ENCODE data around the gene SKIDA1.

SKIDA1 gene

DNA sequence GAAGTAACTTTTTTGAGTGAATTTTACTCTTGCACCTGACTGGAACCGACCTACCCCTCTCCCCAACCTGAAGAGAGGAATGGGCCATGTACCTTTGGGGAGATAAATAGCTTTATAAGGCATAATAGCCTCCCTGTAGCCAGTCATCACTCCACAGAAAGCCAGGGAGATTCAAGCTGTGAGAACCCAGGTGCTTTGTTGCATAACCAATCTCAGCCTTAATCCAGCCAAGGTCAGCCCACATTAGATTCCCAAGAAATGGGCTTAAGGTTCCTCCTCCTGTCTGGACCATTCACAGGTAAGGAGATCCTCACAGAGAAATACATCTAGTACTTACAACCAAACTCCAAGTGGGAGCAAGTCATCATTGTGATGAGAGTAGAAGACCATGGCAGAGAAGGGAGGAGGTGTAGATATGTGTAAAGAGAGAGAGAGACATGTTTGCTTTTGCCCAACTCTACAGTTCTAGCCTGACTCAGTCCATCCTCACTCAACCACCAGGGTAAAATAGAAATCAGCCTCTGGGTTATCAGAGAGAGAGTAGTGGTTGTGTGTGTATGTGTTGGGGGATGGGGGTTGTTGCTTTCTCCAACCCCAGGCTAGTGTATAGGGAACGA, 23.6 kb downstream of the SKIDA1 start:
- DNase-seq (ENCODE audit: low read depth), result no peak

DNA sequence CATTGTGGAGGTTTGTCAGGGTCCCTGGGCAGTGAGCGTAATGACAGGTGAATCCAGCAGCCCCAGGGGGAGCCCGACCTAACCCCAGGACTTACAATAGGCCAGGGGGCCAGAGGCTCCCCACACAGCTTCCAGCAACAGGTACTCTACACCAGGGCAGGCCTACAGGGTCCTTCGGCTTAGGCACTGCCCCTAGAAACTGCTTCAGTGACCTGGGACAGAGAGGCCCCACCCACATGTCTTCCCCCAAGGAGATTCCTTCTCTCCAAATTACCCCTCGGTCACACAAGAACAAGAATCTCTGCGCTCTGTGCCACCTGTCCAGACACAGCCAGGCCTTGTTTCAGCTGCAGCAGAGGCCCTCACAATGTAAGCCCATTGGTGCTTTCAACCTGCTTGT, 24.4 kb downstream of the SKIDA1 start:
- no peak for DNase-seq (ENCODE audit: low read depth)

DNA sequence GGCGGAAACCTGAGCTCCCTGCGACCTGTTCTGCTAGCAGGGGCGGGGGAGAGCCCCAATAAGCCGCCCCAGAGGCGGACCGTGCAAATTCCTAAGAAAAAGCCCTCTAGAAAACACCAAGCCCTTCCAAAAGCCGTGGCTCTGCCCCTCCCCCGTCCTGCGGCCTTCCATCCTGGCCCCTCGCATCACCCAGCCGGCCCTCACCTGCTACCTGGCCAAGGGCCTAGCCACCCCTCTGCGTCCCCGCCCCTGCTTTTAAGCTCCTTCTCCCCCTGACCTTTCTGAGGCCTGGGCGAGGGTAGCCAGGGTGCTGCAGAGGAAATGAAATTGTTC, 24.9 kb downstream of the SKIDA1 start:
- no peak for DNase-seq (ENCODE audit: low read depth)

DNA sequence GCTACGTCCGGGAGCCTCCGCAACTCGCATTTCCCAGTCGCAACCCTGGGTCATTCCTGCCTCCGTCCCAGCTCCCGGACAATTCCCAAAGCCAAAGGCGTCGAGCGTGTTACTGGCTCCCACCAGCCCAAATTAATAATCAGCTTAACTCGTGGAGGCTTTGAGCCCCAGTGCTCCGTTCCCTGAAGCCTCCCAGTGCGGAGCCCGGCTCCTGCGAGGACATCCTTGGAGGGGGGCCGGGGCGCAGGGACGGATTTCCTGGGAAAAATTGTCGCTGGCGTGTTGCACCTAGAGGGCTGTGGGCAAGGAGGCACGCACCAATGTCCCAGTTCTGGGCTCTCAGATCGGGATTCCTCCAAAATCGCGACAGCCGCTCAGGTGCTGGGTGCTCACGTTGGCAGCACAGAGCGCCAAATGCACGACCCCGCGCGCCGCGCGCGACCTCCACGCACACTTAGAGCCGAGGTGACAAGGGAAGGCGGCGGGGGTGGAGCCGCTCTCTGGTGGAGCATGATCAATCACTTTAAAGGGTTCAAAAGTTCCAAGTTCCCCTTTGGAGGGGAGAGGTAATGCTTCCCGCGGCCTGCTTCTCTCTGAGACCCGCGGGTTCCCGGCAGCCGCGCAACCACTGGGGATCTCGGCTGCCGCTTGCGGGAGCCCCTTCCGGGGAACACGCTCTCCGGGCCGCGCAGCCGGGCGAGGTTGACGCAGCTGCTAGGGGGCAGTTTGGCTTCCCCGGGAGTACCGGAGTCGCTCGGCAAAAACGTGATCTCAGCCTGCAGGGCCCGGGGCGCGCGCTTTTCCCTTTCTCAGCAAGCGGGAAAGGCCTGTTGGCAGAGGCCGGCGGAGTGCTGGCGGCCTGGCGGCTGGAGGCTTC, 25.5 kb downstream of the SKIDA1 start:
- DNase-seq (ENCODE audit: low read depth), result no peak

DNA sequence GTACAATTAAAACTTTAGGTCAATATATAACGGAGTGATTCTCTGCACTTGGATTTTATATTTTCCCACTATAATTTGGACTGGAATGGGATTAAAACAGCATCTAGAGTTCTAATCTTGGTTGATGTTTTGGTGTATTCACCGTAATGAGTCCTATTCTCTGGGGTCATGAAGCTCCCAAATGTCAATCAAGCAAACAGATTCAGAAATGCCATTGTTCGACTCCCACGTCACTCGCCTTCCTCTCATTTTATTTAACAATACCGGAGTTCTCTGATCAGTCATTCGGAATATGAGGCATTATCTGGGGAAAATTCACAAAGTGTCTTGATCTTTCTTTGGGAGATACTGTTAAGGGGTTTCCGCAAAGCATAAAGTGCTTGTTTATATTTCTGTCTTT, 26.5 kb downstream of the SKIDA1 start:
- no peak for DNase-seq (ENCODE audit: low read depth)

DNA sequence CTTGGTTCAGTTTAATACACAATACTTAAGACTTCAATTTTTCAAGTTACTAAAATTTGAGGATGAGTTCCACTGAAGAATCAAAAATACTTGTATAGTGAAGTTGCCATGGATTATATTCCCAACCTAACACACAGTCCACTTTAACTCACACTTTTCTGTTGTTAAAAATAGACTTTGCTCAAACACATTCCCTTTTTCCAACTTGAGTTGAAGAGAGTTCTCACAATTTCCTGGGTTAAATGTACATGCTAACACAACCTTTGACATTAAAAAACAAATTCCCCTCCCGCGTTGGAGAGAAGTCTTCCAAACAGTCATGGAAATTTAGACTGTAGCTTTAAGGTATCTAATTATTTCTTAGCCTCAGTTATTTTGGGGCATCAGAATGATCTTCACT, 27.1 kb downstream of the SKIDA1 start:
- DNase-seq (ENCODE audit: low read depth), result no peak

DNA sequence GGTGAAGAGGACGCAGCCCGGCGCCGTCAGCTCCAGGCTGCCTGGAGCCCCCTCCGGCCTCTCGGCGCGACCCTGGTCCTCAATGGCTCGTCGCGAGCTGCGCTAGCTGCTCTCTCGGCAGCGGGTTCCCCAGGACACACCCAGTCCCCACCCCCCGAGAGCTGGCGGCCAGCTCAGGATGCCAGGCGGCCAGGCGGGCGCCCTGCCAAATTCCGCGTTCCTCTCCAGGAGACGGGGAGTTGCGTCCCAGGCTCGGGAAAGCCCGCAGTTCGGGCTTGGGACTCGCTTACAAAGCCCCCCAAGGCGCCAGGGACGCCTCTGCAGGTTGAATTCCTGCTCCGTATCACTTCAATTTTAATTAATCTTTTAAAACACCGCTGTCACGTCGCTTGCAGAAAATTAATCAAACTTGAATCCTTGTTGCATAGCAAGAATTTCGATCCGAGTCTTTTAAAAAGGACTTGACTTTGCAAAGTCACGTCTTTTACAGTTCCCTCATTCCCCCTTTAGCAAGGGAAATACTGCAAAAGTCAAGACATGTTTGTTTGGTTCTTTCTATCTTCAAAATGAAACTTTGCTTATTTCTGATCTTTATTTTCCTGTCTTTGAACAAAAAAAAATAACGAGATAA, 28.2 kb downstream of the SKIDA1 start:
- DNase-seq (ENCODE audit: low read depth), result no peak

DNA sequence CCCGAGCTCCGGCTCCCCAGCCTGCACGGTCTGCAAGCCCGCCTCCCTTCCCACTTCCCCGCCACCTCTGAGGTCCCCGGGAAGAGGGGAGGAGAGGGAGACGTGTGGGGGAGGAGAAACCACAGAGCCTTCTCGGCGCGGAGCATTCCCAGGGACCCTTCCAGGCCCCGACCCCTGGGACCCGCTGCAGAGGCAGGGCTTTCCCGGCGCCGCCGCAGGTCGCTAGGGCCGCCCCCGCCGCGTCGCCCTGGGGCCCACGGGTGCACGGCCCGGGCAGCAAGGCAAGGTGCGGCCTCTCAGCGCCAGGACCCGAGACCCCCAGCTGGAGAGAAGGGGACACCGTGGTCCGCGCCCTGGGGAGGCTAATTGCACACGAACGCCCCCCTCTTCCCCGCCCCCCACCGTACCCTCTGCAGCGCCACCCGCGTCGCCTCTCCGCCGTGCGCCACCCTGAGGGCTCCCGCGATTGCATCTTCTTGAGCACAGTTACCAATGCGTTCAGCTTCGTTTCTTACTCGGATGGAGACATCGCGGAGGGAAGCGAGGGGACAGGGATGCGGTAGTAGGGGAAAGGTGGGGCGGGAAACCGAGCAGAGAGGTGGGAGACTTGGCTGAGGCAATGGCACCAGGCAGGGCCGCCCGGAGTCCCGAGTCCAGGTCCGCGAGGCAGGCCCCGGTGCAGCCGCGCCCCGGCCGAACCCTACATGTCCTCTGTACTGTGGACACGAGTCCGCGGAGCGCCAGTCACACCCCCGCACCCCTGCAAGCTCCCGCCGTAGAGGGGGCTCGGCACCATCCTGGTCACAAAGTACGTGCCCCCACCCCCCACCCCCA, 28.9 kb downstream of the SKIDA1 start:
- no peak for DNase-seq (ENCODE audit: low read depth)

DNA sequence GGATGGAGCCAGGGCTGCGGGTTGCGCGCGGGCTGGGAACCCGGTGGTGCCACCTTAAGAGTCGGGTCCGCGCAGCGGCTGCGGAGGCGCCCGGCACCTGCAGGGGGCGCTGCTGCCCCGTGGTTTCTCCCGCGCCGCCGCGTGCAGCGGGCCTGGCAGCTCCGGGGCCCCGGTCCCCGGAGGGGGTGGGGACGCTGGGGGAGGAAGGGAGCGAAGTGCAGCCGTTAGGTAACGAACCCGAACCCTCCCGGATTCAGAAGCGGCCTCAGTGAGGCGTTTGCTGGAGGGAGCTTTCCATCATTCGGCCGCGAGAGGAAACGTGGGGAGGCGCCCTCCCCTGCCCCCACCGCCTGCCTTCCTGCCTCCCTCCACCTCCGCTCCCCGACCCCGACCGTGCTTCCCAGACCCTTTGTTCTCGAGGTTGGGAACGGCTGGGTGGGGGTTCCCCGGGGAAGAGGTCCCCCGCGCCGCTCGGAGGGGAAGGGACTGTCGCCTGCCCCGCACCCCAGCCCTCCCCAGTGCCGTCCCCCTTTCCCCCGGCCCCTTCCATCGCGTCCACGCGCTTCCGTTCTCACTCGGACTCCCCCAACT, 29.6 kb downstream of the SKIDA1 start:
- no peak for DNase-seq (ENCODE audit: low read depth)

DNA sequence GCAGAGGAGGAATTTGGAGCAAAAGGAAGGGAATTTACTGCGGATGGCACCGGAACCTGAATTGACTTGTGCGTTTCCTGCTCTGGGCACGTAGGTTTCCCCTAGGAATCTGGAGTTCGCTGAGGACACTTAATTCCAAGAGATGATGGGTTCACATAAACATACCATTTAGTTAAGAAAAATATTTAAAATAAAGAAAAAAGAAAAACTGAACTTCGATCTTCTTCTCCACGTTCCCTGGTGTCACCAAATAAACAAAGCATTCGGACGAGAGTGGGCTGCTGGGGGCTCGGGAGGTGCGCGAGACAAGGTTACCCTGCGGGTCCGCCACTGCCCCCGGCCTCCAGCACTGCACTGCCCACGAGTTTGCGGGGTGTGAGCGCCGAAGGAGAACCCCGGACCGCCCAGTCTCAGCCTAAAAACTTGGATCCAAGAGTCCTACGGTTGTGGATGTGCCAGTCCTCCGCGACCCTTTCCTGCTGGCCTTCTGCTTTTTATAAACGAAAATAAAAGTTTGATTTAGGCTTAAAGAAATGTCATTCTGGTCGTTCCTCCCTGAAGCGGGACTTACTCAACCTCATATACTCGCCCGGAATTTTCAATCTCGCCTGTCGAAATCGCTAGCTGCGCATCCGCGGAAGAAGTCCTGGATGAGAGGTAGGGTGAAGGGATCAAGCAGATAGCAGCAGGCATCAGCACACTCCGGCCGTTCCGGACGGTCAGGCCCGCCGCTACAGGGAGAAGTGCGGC, 30.3 kb downstream of the SKIDA1 start:
- no peak for DNase-seq (ENCODE audit: low read depth)

DNA sequence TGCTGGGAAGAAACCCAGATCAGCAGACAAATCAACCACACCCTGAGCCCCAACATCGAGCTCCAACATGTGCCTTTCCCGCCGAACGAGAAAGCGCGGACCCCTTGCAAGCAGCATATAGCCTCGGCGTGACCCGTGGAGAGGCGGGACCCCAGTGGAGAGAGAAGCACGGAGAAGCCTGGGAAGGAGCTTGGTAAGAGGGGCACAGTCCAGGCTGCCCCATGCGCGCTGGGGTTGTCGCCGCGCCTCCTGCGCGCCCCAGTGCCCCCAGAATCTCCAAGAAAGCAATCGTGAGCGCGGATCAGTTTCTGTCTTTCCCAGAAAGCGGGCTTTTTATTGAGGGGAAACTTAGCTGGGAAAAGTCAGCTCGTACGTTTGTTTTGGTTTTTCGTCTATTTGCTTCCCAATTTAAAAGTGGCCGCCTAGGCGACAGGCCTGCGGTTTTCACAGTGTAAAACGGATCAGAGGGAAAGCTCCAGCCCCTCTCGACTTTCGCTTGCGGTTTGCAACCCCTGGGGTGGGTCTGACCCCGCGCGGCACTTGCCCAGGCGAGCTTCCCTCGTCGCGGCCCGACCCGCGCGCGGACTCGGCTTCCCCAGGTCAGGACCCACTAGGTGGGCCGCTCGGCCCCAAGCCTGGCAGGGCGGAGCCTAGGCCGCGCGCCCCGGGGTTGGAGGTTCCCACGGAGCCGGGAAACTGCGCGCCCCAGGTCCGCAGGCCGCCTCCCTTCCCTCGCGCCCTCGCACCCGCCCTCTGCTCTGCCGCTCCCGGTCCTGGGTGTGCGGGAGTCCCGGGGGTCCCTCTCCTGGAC, 31.1 kb downstream of the SKIDA1 start:
- DNase-seq (ENCODE audit: low read depth), result no peak

DNA sequence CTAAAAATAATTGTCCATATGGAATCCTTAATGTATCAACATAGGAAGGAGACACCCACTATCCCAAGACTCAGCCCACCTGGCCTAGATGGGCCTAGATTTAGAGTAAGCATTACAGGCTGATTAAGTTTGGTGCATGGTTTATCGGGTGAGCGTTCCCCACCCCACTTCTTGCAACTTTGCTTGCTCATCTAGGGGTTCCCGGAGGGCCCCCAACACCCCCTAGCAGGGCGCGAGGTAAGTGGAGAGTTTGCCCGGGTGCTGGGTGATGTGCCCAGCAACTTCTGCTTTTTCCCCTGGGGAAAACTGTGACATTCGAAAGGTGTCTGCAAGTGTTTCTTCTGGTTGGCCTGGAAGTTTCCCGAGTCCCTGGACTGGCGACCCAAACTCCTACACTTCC, 31.7 kb downstream of the SKIDA1 start:
- no peak for DNase-seq (ENCODE audit: low read depth)

DNA sequence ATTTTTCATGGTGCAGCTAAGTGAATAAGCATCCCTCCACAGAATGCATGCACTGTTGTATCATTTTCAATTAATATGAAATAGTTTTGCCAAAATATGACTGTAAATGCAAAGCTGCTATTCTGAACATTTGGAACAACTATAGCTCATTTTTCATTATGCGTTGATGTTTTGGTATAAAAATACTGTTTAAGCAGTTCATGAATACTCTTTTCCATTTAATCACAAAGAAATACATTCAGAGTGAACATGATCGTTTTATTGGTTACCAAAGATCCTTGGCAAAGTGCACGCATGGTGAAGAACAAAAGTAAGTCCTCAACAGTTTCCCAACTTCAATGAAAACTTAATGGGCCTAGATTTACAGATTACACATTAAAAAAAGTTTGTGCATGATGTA, 33.1 kb downstream of the SKIDA1 start:
- no peak for DNase-seq (ENCODE audit: low read depth)

DNA sequence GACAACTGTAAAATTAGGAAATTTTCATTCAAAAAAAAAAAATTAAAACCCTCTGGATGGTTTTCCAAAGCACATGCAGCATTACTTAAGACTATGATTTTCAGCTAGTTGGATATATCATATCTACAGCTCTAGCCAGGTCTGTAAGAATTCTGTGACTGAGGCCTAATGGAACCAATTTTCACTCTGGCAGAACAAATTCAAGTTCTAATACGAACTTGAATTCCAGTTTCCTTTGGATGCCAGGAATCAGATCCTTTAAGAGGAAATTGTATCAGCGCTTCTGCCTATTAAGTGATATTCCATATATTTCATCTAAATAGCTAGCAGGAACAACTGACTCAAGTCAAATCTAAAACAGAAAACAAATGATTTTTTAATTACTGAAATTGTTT, 34.8 kb downstream of the SKIDA1 start:
- DNase-seq (ENCODE audit: low read depth), result no peak

DNA sequence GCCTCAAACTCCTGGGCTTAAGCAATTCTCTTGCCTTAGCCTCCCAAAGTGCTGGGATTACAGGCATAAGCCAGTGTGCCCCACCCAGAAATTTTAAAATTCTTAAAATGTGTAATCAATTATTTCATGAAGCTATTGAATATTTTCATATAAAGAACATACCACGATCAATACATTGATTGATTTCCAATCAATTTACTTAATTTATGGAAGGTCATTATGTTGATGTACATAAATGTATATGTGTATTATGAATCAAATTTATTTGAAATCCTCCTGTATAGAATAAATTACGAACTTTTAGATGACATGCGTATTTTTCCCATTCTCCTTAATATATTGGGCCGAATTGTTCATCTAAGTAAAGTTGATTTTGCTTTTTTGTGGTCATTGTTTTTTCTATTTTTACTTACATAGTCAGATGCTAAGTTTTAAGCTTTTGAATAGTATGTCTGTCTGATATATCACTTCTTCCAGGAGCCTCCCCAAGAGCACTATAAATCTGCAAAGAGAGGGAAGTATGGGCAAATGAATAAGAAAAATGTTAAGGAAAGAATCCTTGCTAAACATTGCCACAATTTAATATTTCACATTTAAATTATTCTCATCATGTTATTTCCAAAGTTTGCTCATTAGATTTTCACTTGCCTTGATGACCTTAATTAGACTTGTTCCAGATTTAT, 35.3 kb downstream of the SKIDA1 start:
- no peak for DNase-seq (ENCODE audit: low read depth)

DNA sequence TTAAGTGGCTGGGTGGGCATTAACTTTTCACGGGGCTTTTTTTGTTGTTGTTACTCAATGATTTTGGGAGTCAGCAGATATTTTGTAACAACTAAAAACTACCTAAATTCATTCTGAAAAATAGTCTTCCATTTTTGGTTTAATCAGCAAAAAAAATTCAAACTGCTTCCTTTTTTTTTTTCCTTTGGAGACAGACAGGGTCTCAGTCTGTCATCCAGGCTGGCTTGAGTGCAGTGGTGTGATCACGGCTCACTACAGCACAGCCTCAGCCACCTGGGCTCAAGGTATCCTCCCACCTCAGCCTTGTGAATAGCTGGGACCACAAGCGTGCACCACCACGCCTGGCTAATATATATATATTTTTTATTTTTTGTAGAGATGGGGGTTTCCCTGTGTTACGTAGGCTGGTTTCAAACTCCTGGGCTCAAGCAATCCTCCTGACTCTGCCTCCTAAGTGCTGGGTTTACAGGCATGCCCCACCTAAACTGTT, 36.5 kb downstream of the SKIDA1 start:
- no peak for DNase-seq (ENCODE audit: low read depth)

DNA sequence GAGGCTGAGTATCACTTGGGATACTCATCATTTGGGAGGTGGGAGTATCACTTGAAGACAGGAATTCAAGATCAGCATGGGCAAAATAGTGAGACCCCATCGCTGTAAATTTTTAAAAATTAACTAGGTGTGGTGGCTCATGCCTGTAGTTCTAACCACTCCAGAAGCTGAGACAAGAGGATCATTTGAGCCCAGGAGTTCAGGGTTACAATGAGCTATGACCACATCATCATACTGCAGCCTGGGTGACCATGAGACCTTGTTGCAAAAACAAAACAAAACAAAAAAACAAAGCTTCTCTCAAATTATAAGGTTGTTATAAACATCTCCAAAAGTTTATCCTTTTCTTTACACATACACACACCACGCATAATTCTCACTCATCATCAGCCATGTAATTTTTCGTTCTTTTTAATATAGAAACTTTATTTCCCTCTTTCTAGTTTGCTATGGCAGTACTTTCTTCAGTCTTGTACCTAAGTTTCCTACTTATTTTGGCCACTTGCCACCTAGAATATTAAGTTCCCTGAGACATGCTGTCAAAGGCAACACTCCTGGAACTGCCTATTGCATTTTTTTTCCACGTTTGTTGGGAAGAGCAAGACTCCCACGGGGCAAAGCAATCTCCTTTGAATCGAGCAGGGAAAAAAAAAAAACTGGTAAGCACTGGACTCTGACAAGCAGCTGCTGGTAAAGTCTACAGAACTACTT, 37.1 kb downstream of the SKIDA1 start:
- DNase-seq (ENCODE audit: low read depth), result no peak

DNA sequence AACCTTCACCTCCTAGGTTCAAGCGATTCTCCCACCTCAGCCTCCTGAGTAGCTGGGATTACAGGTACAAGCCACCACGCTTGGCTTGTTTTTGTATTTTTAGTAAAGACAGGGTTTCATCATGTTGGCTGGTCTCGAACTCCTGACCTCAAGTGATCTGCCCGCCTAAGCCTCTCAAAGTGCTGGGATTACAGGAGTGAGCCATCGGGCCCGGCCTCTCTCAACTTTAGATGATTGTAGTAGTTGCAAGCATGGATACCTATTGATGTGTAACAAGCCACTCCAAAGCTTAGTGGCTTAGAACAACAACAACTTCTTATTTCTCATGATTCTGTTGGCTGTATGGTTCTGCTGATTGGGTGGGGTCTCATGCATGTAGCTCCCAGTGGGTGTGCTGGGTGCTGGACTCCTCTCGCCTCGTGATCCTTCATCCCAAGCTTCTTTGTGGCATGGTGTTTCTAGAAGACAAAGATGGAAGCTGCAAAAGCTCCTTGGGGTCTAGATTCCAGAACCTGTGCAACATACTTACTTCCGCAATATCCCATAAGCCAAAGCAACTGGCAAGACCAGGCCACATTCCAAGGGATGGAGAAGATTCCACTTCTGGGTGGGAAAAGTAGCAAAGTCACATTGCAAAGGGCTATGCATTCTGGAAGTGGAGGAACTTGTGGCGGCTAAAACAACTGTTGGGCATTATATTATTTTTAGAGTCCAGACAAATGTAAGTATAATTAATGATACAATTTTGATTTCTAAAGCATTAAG, 37.9 kb downstream of the SKIDA1 start:
- DNase-seq (ENCODE audit: low read depth), result no peak
